ENCODE data around the gene ZBTB20. TPM values are rescaled to one million over a fixed set of nuclear protein-coding genes. Genes with fewer than 3 reads are reported as not detected.

The ZBTB20 gene
- total RNA-seq, 4 donors from 2014 or later, result 148 to 242 (median 188) TPM

- TF ChIP-seq, protein P1, sequence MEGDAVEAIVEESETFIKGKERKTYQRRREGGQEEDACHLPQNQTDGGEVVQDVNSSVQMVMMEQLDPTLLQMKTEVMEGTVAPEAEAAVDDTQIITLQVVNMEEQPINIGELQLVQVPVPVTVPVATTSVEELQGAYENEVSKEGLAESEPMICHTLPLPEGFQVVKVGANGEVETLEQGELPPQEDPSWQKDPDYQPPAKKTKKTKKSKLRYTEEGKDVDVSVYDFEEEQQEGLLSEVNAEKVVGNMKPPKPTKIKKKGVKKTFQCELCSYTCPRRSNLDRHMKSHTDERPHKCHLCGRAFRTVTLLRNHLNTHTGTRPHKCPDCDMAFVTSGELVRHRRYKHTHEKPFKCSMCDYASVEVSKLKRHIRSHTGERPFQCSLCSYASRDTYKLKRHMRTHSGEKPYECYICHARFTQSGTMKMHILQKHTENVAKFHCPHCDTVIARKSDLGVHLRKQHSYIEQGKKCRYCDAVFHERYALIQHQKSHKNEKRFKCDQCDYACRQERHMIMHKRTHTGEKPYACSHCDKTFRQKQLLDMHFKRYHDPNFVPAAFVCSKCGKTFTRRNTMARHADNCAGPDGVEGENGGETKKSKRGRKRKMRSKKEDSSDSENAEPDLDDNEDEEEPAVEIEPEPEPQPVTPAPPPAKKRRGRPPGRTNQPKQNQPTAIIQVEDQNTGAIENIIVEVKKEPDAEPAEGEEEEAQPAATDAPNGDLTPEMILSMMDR (IDR thresholded peaks at IDR 0.05), result no peak
- no peak for TF ChIP-seq POLR2A (IDR thresholded peaks at IDR 0.05)
- H3K27ac ChIP-seq, result peak overlapping the region in 1 of 3 donors; percentile 7
- peaks cover 0 to 10% of the 10 kb centered on the region in 2 donors for H3K4me1 ChIP-seq
- no peaks in the 10 kb centered on the region for H3K9me3 ChIP-seq
- no peak overlapping the region for H3K4me3 ChIP-seq (replicated peaks in 1 of 3)
- H3K27me3 ChIP-seq, result no peaks in the 10 kb centered on the region
- H3K36me3 ChIP-seq, result no peaks in the 10 kb centered on the region
- intact Hi-C loops (cut with DNase I), result no loop called here
- no peak for DNase-seq
- 92 to 94% methylated on average over 9 of the region's 9 CpGs for WGBS, 2 donors
Observed at GRCh38 chr3:114712728-114713492, 434.2 kb downstream of the ZBTB20 start.

GRCh38 chr3:114711321-114711886, 435.7 kb downstream of the ZBTB20 start:
- no peaks in the 10 kb centered on the region for H3K36me3 ChIP-seq
- no peaks in the 10 kb centered on the region for H3K27me3 ChIP-seq
- H3K9me3 ChIP-seq, result no peaks in the 10 kb centered on the region
- H3K4me3 ChIP-seq (replicated peaks in 1 of 3), result no peak overlapping the region
- intact Hi-C loops (cut with DNase I), result no loop called here
- no peak overlapping the region for H3K27ac ChIP-seq
- WGBS, 2 donors, result 49 to 56% methylated on average over 2 of the region's 2 CpGs
- H3K4me1 ChIP-seq, result peaks cover 11 to 13% of the 10 kb centered on the region in 2 donors
- no peak for TF ChIP-seq POLR2A (IDR thresholded peaks at IDR 0.05)
- TF ChIP-seq, protein P1 (IDR thresholded peaks at IDR 0.05), result no peak
- DNase-seq, result peak; percentile 3 to 10

- Histone ChIP-seq H3K9me3 (no peaks in the 10 kb centered on the region), H3K36me3 (no peaks in the 10 kb centered on the region), H3K4me3 (replicated peaks in 1 of 3) (no peak overlapping the region), H3K27ac (no peak overlapping the region), H3K4me1 (peaks cover 23 to 25% of the 10 kb centered on the region in 2 donors), H3K27me3 (no peaks in the 10 kb centered on the region)
- WGBS, 2 donors, result 92% methylated on average over 1 of the region's 1 CpG
- TF ChIP-seq, protein P1 (IDR thresholded peaks at IDR 0.05), result no peak
- no peak for TF ChIP-seq POLR2A (IDR thresholded peaks at IDR 0.05)
- no peak for DNase-seq
- intact Hi-C loops (cut with DNase I), result no loop called here
Observed at GRCh38 chr3:114709102-114709501, 438.0 kb downstream of the ZBTB20 start.

DNA sequence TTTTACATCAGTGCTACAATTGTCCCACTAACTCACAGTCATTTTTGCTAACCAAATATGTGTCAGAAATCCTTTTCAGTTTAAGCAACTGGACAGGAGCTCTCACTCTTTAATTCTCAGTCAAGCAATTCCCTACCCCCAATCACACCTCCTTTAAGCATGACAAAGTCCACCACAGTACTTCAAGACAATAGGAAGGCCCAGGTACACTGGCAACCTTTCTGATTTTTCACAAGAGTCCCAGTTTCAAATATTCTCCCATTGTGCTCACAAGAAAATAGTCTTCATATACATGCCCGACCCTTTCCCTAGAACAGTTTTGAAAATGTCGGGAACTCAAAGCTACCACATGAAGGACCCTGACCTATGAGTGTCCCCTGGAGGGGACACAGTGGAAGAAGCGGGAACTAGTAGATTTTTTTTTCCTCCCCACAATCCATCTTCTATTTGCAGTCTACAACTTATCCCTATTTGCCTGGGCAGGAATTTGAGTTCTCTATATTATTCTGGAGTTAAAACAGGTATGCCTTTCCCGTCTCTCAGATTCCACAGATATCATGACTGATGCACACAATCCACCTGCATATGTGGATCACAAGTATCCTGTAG, 439.7 kb downstream of the ZBTB20 start:
- H3K9me3 ChIP-seq, result no peaks in the 10 kb centered on the region
- TF ChIP-seq, protein P1 (IDR thresholded peaks at IDR 0.05), result no peak
- no peak for TF ChIP-seq POLR2A (IDR thresholded peaks at IDR 0.05)
- DNase-seq, result no peak
- WGBS, 2 donors, result 94% methylated on average over 4 of the region's 4 CpGs
- H3K36me3 ChIP-seq, result no peaks in the 10 kb centered on the region
- H3K27me3 ChIP-seq, result no peaks in the 10 kb centered on the region
- H3K4me1 ChIP-seq, result peaks cover 23 to 25% of the 10 kb centered on the region in 2 donors
- no peak overlapping the region for H3K27ac ChIP-seq
- H3K4me3 ChIP-seq (replicated peaks in 1 of 3), result no peak overlapping the region
- intact Hi-C loops (cut with DNase I), result no loop called here

Data from thyroid gland (tissue), 4 donors.